Measurements from ENCODE around the gene ADORA2A. TPM values are rescaled to one million over a fixed set of nuclear protein-coding genes. Genes with fewer than 3 reads are reported as not detected.

ADORA2A gene
- total RNA-seq, 1 donor from 2014 or later, result 3.5 TPM

- Mint-ChIP-seq H3K9me3 (ENCODE audit: unreplicated experiment) (no peaks in the 10 kb centered on the region), H3K4me3 (ENCODE audit: unreplicated experiment) (no peak overlapping the region), H3K36me3 (ENCODE audit: unreplicated experiment) (no peaks in the 10 kb centered on the region), H3K4me1 (ENCODE audit: unreplicated experiment) (peaks cover 28% of the 10 kb centered on the region), H3K27ac (ENCODE audit: unreplicated experiment) (peak overlapping the region; percentile 86), H3K27me3 (ENCODE audit: unreplicated experiment) (no peaks in the 10 kb centered on the region)
- TF ChIP-seq CTCF (IDR thresholded peaks at IDR 0.05), result no peak
- DNase-seq (ENCODE audit: extremely low spot score, unreplicated experiment), result peak; percentile 88
These were observed 39.4 kb downstream of the ADORA2A start for GRCh38 chr22:24466716-24467328.

GRCh38 chr22:24467340-24467739, 39.9 kb downstream of the ADORA2A start:
- Mint-ChIP-seq H3K4me1 (ENCODE audit: unreplicated experiment) (peaks cover 33% of the 10 kb centered on the region), H3K4me3 (ENCODE audit: unreplicated experiment) (no peak overlapping the region), H3K27me3 (ENCODE audit: unreplicated experiment) (no peaks in the 10 kb centered on the region), H3K27ac (ENCODE audit: unreplicated experiment) (peak overlapping the region; percentile 86), H3K9me3 (ENCODE audit: unreplicated experiment) (no peaks in the 10 kb centered on the region), H3K36me3 (ENCODE audit: unreplicated experiment) (no peaks in the 10 kb centered on the region)
- TF ChIP-seq CTCF (IDR thresholded peaks at IDR 0.05), result no peak
- no peak for DNase-seq (ENCODE audit: extremely low spot score, unreplicated experiment)

GRCh38 chr22:24471570-24471969, 44.2 kb downstream of the ADORA2A start:
- TF ChIP-seq CTCF (IDR thresholded peaks at IDR 0.05), result no peak
- Mint-ChIP-seq H3K4me3 (ENCODE audit: unreplicated experiment) (no peak overlapping the region), H3K9me3 (ENCODE audit: unreplicated experiment) (no peaks in the 10 kb centered on the region), H3K27ac (ENCODE audit: unreplicated experiment) (peak overlapping the region; percentile 83), H3K36me3 (ENCODE audit: unreplicated experiment) (no peaks in the 10 kb centered on the region), H3K27me3 (ENCODE audit: unreplicated experiment) (no peaks in the 10 kb centered on the region), H3K4me1 (ENCODE audit: unreplicated experiment) (peaks cover 56% of the 10 kb centered on the region)
- DNase-seq (ENCODE audit: extremely low spot score, unreplicated experiment), result no peak

GRCh38 chr22:24473284-24473683, 45.9 kb downstream of the ADORA2A start:
- H3K4me1 Mint-ChIP-seq (ENCODE audit: unreplicated experiment), result peaks cover 44% of the 10 kb centered on the region
- no peak for TF ChIP-seq CTCF (IDR thresholded peaks at IDR 0.05)
- H3K27ac Mint-ChIP-seq (ENCODE audit: unreplicated experiment), result peak overlapping the region; percentile 86
- H3K36me3 Mint-ChIP-seq (ENCODE audit: unreplicated experiment), result no peaks in the 10 kb centered on the region
- H3K27me3 Mint-ChIP-seq (ENCODE audit: unreplicated experiment), result no peaks in the 10 kb centered on the region
- no peaks in the 10 kb centered on the region for H3K9me3 Mint-ChIP-seq (ENCODE audit: unreplicated experiment)
- no peak overlapping the region for H3K4me3 Mint-ChIP-seq (ENCODE audit: unreplicated experiment)
- DNase-seq (ENCODE audit: extremely low spot score, unreplicated experiment), result no peak

- H3K36me3 Mint-ChIP-seq (ENCODE audit: unreplicated experiment), result no peaks in the 10 kb centered on the region
- no peak overlapping the region for H3K4me3 Mint-ChIP-seq (ENCODE audit: unreplicated experiment)
- no peaks in the 10 kb centered on the region for H3K9me3 Mint-ChIP-seq (ENCODE audit: unreplicated experiment)
- H3K27ac Mint-ChIP-seq (ENCODE audit: unreplicated experiment), result peak overlapping the region; percentile 86
- peaks cover 44% of the 10 kb centered on the region for H3K4me1 Mint-ChIP-seq (ENCODE audit: unreplicated experiment)
- DNase-seq (ENCODE audit: extremely low spot score, unreplicated experiment), result peak; percentile 54
- TF ChIP-seq CTCF (IDR thresholded peaks at IDR 0.05), result no peak
- no peaks in the 10 kb centered on the region for H3K27me3 Mint-ChIP-seq (ENCODE audit: unreplicated experiment)
These were observed 46.8 kb downstream of the ADORA2A start for GRCh38 chr22:24474221-24474620.

All from osteocyte (in vitro differentiated cells).